ENCODE measurements around the gene EOMES.
A peak's percentile ranks its signal among the peaks of the same experiment; 100 is the strongest.

EOMES gene

GRCh38 chr3:27719314-27720003, 2.7 kb downstream of the EOMES start:
- DNase-seq, result no peak

GRCh38 chr3:27718459-27718858, 3.7 kb downstream of the EOMES start:
- DNase-seq, result no peak

- DNase-seq, result no peak
These were observed 4.8 kb downstream of the EOMES start for GRCh38 chr3:27717200-27717852.

- DNase-seq, result no peak
These were observed 5.8 kb downstream of the EOMES start for GRCh38 chr3:27716309-27716708.

- DNase-seq, result no peak
These were observed 6.3 kb downstream of the EOMES start for GRCh38 chr3:27715863-27716262.

GRCh38 chr3:27715454-27715806, 6.7 kb downstream of the EOMES start:
- no peak for DNase-seq

GRCh38 chr3:27714692-27715453, 7.2 kb downstream of the EOMES start:
- DNase-seq, result peak; percentile 41

GRCh38 chr3:27714146-27714526, 8.0 kb downstream of the EOMES start:
- no peak for DNase-seq

GRCh38 chr3:27713435-27714145, 8.5 kb downstream of the EOMES start:
- DNase-seq, result no peak

- no peak for DNase-seq
These were observed 9.1 kb downstream of the EOMES start for GRCh38 chr3:27713078-27713423.

- peak; percentile 79 for DNase-seq
These were observed 9.7 kb downstream of the EOMES start for GRCh38 chr3:27712136-27713077.

GRCh38 chr3:27708250-27708649, 13.9 kb downstream of the EOMES start:
- no peak for DNase-seq

GRCh38 chr3:27699067-27699466, 23.1 kb downstream of the EOMES start:
- no peak for DNase-seq

- no peak for DNase-seq
These were observed 25.2 kb downstream of the EOMES start for GRCh38 chr3:27696906-27697305.

GRCh38 chr3:27695636-27696035, 26.5 kb downstream of the EOMES start:
- no peak for DNase-seq

GRCh38 chr3:27688053-27688452, 34.1 kb downstream of the EOMES start:
- no peak for DNase-seq

- DNase-seq, result no peak
These were observed 35.5 kb downstream of the EOMES start for GRCh38 chr3:27686642-27687041.

GRCh38 chr3:27685474-27685873, 36.6 kb downstream of the EOMES start:
- no peak for DNase-seq

- DNase-seq, result no peak
These were observed 37.8 kb downstream of the EOMES start for GRCh38 chr3:27684302-27684701.

GRCh38 chr3:27681249-27681748, 40.8 kb downstream of the EOMES start:
- DNase-seq, result peak; percentile 36

GRCh38 chr3:27680517-27681246, 41.4 kb downstream of the EOMES start:
- DNase-seq, result no peak

GRCh38 chr3:27679691-27680090, 42.4 kb downstream of the EOMES start:
- no peak for DNase-seq

Data from activated CD8-positive, alpha-beta memory T cell treated with anti-CD3 and anti-CD28 coated beads, Interleukin-2, amount 50 U/mL, for 4 hours (primary cell).